T follicular helper cell (primary cell): Measurements from ENCODE around the gene SNN.

Experiments used
- DNase-seq: peaks from one replicate; pipeline ENCODE4 v3.0.0-alpha.2; 2020; ENCODE audit warnings: low read depth
- total RNA-seq, 2 experiments: gene quantifications; one replicate each; lab custom pipeline; 2026; lab: John Stamatoyannopoulos, UW

Gene SNN
- 11.9 to 27.6 reads per million in 2 experiments for total RNA-seq

DNA sequence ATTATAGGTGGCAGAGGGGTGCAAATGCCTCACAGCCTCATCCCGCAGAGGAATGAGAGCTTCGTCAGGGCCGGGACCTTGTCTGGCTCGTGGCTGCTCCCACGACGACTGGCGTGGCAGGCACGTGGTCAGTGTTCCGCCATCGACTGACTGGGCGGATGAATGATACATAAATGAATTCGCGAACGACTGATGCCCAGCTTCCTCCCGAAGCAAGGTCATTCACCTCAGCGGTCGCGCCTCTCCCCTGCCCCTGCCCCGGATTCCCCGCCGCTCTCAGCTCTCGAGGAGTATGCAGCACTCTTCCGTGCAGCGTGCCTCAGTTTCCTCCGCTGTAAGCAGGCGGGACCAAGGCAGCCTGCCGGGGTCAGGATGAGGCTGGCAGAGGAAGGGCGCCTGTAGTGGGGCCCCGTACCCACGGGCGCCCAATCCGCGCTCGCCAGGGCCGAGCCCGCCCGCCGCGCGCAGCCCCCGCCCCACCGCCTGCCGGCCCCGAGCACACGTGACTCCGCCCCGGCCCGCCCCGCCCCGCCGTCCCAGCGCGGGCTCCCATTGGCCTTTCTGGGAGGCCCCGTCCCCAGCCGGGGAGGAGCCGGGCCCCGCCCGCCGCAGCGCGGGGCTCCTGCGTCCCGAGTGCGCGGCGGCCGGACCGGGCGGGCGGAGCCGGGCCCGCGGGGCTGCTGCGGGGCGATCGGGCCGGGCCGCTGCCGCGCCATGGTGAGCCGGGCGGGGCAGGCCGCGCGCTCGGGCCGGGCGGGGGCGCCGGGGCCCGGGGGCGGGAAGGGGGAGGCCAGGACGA, at the start of gene SNN:
TSS of gene SNN (plus strand) at position 632 of the 799 bp plus-strand sequence. CDS start 7,605 bp downstream, outside the sequence.
- peak; percentile 82 for DNase-seq

DNA sequence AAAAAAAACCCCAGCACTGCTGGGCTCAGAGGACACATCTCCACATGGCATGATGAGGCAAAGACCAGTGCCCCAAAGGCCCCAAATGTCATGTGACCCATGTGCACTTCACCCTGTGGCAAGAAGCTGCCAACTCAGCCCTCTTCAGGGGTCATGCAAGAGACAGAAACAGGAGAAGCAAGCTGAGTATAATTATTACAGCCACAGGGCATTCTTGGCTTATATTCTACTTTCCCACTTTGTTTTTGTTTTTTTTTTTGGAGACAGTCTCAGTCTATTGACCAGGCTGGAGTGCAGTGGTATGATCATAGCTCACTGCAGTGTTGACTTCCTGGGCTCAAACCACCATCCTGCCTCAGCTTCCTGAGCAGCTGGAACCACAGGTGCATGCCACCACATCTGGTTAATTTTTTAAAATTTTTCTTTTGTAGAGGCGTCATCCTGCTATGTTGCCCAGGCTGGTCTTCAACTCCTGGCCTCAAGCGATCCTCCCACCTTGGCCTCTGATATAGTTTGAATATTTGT, 48.9 kb upstream of the SNN start:
- no peak for DNase-seq

DNA sequence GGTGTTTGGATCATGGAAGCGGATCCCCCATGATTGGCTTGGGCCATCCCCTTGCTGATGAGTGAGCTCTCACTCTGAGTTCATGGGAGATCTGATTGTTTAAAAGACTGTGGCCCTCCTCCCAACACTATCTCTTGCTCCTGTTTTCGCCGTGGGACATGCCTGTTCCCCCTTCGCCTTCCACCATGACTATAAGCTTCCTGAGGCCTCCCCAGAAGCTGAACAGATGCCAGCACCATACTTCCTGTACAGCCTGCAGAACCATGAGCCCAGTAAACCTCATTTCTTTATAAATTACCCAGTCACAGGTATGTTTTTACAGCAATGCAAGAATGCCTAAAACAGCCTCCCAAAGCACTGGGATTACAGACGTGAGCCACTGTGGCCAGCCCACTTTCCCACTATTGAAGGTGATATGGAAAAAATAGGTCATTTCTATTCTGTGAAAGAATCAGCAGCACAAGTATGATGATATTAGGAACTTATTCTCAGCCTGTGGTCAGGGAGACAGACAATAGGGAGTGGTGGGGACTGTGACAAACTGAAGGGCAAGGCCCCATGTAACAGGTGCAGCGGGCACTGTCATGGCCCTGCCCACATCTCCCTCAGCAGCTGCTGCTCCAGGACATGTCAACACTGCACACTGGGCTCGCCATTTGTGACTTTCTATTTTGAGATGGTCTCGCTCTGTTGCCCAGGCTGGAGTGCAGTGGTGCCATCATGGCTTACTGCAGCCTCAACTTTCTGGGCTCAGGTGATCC, 47.8 kb upstream of the SNN start:
- DNase-seq, result no peak

DNA sequence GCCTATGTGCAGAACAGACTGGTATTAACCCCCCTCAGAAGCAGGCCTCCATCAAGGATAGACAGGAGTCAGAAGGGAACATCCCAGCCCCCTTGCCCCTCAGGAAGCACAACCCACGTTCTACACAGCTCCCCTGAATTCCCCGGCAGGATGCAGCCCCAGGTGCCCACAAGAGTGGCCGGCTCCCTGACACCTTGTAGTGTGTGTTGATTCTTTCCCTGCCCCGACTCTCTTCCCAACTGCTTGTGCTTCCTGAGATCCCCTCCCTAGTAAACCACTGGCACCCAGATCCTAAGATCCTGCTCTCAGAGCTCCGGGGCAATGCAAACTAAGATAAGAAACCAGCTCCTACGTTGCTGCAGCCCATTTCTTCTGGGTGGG, 46.7 kb upstream of the SNN start:
- no peak for DNase-seq

DNA sequence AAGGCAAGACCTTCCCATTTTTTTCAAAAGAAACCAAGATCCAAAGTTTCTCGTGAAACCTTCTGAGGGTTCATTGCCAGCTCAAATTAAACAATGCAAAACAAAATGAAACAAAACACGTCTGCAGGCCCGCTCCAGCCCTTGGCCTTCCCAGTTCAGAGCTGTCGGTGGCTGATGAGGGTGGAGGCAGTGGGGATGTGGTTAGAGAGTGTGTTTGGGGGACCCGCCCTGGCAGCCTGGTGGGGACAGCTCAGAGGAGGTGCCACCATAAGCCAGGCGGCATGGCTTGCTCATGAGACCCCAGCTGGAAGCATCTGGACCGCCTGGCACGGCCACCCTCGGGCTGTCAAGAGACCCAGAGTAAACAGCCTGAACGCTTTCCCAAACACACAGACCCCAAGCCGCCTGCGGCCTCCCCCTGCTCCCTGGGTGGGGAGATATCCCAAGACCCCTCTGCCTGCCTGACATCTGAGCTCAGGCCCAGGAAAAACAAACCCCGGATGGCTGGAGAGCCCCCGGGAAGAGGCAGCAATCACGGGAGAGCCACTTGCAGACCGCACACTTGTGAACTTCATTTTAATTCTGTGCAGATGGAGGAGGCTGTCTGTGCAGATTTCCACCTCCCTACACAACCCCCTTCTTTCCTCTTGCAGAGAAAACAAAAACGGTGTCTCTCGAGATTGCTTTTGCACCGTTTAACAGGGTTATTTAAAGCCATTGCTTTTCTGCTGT, 46.2 kb upstream of the SNN start:
- DNase-seq, result peak; percentile 15

DNA sequence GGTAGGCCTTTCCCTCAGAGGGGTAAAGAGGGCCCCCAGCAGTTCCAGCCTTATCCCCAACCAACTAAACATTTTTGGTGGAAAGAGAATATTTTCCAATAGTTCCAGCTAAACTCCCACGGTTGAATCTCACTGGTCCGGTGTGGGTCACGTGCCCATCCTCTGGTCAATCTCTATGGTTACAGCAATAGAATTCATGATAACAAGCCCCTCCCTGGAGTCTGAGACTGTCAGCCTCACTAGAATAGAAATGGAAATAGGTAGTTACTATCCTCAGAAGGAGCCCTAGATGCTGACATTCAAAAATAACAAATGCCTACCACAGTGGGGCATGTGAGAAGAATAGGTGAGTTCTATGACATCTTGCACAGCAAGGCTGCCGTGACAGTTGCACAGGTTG, 44.0 kb upstream of the SNN start:
- no peak for DNase-seq

DNA sequence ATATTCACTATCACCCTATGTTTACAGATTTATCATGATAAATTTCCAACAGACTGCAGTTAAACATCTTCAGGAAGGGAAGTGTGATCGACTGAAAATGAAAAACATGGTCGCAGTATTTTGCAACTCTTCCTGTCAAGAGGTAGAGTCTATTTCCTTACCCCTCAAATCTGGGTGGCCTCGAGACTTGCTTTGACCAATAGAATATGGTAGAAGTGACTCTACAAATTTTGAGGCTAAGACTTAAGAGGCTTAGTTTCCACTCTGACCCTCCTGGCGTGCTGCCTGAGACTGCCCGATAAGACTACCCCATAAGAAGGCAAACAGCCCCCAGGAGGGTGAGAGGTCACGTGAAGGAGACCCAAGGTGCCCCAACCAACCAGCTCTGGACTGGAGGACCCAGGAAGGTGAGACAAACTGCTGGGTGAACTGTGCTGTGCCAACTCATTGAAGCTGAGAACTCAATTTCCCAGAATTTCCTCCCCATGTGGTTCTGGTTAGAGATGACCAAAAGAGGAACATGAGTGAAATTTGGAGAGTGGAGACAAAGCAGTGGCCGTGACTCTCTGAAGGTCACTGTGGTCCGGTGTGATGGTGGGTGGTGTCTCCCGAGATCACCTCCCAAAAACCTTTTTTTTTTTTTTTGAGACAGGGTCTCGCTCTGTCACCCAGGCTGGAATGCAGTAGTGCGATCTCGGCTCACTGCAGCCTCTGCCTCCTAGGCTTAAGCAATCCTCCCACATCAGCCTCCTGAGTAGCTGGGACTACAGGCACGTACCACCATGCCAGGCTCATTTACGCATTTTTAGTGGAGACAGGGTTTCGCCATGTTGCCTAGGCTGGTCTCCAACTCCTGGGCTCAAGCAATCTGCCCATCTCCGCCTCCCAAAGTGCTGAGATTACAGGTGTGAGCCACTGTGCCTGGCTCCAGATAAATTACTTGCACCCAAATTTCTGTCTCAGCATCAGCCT, 43.3 kb upstream of the SNN start:
- DNase-seq, result no peak

DNA sequence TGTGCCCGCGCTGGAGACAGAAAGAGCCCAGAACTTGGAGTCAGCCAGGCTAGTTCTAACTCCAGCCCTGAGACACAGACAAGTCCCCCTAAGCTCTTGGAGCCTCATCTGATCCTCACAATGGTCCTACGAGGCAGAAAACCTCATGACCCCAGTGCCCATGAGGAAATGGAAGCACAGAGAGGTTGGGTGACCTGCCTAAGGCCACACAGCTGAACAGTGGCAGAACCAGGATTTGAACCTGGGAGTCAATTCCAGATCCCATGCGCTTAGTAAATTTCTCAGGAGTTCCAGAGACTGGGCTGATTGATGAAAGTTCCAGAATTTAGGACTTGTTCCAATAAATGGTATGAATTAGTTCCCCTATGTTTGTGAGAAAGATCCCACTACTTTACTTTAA, 42.5 kb upstream of the SNN start:
- DNase-seq, result no peak

DNA sequence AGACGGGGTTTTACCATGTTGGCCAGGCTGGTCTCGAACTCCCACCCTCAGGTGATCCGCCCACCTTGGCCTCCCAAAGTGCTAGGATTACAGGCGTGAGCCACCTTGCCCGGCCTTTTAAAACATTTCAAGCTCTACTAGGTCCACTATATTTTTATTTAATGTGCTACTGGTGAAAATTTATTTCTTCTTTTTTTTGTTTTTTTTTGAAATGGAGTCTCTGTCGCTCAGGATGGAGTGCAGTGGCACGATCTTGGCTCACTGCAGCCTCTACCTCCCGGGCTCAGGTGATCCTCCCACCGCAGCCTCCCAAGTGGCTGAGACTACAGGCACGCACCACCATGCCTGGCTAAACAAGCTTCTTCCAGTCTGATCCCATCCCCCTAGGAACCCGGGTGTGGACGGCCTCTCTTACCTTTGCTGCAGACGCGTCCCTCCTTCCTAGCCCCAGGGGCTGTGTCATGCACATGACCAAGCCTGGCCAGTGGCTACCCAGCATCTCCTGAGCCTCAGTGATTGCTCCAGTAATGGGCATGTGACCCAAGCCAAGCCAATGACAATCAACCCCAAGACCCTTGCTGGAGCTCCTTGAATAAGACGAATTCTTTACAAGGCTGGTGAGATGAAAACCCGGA, 41.5 kb upstream of the SNN start:
- no peak for DNase-seq

DNA sequence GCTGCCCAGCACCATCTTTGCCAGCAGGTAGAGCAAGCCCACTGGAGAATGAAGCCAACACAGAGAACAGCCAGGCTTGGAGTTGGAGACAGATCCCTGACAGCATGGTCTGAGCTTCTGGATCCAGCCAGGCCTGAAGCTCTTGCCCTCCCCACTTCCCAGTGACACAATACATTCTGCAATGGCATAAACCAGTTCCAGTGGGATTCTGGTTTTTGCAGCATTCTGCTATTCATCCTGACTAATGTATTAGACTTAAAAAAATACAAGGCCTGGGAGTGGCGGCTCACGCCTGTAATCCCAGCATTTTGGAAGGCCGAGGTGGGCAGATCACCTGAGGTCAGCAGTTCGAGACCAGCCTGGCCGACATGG, 41.0 kb upstream of the SNN start:
- DNase-seq, result no peak

DNA sequence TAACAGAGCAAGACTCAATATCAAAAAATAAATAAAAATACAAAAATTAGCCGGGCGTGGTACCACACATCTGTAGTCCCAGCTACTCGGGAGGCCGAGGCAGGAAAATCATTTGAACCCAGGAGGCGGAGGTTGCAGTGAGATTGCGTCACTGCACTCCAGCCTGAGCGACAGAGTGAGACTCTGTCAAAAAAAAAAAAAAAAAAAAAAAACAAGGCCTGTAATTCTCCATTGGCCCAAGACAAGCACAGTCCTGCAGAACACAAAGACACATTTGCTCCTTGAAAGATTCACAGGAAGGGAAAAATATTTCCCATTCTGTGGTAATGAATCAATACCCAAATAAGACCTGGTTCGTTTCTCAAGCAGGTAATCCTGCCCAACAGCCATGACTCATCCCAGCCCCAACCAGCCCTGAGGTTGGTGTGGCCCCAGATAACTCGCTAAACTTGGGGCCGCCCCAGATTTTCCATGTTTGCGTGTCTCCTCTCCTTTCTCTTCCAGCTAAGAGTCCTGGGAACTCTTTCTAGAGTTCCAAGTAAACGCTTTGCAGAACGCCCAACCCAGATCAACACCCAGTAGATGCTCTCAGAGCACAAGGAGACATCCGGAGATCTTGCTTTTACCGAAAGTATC, 40.3 kb upstream of the SNN start:
- DNase-seq, result no peak

DNA sequence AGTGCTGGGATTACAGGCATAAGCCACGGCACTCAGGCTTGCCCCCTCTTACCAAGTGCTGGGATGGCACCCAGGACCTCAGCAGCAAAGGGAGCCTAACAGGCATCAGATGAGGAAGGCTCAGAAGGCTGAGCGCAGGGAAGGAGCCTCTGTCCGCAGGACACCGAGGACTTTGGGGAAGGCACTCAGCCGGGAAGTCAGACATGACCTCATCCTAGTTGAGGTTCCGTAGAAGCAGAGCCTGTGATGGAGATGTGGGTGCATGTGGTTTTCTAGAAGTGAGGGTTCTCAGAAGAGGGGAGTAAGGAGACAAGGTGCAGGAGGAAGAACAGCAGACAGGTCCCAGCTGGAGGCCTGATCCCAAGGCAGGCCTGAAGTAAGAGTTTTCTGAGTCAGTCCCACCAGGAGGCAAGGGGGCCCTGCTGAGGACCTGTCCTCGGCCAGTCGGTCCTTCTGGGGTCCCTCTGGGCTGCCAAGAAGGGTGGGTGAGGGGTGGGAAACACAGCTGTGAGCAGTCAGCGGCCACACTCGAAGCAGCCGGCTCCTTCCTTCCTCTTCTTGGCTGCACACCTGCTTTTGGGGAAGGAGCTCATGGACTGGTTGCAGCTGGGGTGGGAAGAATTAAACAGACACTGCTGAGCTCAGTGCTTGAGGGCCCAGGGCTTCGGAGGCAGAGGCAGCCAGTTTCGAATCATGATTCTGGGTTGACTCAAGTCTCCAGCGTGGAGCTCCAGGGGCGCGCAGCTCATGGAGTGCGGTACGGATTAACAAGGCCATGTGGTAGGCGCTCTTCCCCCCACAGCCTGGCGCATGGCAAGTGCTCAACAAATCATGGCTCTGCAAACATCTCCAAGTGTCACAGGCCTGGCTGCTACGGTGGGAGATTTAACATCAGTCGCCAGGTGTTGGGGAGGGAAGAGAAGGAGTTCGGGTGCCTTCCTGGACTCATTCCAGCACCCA, 38.9 kb upstream of the SNN start:
- DNase-seq, result no peak

DNA sequence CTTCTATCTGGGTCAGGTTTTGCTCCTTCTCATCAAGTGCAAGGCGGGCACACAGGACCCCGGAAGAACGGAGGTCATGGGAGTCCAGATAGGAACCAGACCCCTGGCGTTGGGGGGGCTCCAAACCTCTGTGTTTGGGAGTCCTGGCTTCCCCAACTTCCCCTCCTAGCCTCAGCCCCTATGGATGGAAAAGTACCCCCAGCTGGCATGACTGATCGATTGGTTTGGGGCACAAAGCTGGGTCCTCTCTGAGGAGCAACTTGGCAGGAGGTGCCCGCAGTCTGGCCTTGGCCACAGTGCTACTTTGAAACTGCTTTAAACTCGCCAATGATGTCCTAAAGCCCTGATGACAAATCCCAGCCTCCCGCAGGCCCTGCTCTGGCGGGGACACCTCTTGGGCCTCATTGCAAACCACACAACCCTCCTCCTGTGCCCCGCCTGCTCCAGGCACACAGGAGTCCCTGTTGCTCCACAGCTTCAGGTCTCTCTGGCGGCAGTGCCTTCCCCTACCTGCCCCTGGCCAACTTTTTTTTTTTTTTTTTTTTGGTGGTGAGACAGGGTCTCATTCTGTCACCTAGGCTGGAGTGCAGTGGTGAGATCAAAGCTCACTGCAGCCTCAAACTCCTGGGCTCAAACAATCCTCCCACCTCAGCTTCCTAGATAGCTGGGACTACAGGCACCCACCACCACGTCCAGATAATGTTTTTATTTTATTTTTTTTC, 38.0 kb upstream of the SNN start:
- DNase-seq, result no peak

DNA sequence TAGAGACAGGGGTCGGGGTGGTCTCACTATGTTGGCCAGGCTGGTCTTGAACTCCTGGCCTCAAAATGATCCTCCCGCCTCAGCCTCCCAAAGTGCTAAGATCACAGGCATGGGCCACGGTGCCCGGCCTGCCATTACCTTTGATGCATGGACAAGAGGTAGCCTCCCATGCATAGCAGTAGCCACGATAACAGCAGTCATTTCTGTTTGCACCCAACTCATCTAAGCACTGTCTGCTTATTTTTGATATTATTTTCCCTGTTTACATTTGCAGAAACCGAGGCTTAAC, 37.5 kb upstream of the SNN start:
- DNase-seq, result no peak

DNA sequence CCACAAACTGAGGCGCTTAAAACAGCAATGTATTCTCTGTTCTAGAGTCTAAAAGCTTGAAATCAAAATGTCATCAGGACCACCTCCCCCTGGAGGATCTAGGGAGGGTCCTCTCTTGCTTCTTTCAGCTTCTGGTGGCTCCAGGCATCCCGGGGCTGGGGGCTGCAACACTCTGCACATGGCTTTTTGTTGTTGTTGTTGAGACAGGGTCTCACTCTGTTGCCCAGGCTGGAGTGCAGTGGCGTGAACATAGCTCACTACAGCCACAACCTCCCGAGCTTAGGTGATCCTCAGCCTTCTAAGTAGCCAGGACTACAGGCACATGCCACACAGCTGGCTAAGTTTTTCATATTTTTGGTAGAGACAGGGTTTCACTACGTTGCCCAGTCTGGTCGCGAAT, 37.0 kb upstream of the SNN start:
- no peak for DNase-seq

DNA sequence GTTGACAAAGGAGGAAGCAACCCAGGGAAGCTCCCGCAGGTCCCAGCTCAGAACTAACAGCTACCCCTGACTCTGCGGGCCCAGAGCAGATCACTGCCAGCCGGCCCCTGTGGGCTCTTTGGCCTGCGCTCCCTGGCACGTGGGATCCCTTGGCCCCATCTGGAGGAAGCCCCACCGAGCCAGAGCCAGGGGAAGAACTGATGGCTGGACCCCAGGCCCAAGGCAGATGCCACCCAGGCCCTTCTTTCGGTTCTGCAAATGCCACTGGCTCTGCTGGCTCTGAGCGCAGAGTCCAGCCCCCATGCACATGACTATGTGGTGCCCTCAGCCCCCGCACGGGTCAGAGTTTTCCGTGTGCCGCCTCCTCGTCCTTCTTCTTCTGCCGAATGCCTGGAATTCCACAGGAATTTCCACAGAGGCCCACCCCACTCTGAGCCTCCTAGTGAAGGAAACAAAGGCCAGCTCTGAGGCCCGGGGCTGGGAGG, 35.8 kb upstream of the SNN start:
- DNase-seq, result no peak

DNA sequence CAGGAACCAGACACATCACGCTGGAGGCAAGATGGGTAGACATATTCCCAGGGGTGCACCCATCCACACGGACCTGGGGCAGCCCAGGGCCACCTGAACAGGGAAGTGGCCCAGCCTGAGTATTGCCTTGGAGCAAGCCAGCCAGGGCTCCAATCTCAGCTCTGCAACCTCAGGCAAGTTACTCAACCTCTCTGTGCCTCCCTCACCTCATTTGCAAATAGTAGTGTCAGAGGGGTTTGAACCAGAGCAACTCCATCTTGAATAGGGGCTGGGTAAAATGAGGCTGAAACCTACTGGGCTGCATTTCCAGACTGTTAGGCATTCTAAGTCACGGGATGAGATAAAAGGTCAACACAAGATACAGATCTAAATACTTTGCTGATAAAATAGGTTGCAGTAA, 35.1 kb upstream of the SNN start:
- DNase-seq, result no peak

DNA sequence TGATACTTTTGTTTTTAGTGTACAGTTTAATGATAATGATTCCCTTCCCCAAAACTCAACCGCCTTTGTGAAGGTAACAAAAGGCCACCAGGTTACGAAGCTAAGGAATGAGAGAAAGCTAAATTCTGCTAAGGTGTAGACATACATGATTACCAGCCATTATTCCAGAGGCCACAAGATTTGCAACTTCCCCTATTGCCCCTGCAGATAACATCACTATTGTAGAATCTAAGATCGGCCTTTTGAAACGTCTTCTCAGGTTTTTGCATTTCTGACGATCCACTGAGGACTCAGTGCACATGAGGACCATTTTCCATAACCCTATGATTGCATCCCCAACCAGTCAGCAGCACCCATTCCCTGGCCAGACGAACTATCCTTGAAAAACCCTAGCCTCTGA, 33.9 kb upstream of the SNN start:
- no peak for DNase-seq
